Neural cell (in vitro differentiated cells): ENCODE results near the gene BCL2L12.

Experiments used
- CTCF ChIP-seq: fragments of 450-650 bp; IDR thresholded peaks from 2 replicates; pipeline ENCODE4 v1.5.1; 2014; ENCODE audit warnings: antibody characterized with exemption, mild to moderate bottlenecking, moderate library complexity; ENCODE audit not compliant: poor library complexity, severe bottlenecking
- EP300 ChIP-seq: fragments of 450-650 bp; conservative IDR thresholded peaks from 2 replicates; pipeline ENCODE4 v1.6.1; 2014; ENCODE audit warnings: antibody characterized with exemption, mild to moderate bottlenecking, moderate library complexity; ENCODE audit not compliant: poor library complexity, severe bottlenecking
- EZH2 ChIP-seq: fragments of 200-600, 300-800 bp; shearing (Covaris generic), sonication (generic); IDR thresholded peaks from 2 replicates; pipeline ENCODE4 v1.6.1; 2014; ENCODE audit warnings: antibody characterized with exemption, low read length, borderline replicate concordance, mild to moderate bottlenecking; ENCODE audit not compliant: insufficient read depth, poor library complexity, severe bottlenecking
- POLR2AphosphoS5 ChIP-seq: IDR thresholded peaks from 2 replicates; pipeline ENCODE4 v1.6.1; 2012
- TF ChIP-seq, protein P1 (sequence below): IDR thresholded peaks from 2 replicates; pipeline ENCODE4 v1.6.1; 2012; ENCODE audit warnings: borderline replicate concordance

DNA sequence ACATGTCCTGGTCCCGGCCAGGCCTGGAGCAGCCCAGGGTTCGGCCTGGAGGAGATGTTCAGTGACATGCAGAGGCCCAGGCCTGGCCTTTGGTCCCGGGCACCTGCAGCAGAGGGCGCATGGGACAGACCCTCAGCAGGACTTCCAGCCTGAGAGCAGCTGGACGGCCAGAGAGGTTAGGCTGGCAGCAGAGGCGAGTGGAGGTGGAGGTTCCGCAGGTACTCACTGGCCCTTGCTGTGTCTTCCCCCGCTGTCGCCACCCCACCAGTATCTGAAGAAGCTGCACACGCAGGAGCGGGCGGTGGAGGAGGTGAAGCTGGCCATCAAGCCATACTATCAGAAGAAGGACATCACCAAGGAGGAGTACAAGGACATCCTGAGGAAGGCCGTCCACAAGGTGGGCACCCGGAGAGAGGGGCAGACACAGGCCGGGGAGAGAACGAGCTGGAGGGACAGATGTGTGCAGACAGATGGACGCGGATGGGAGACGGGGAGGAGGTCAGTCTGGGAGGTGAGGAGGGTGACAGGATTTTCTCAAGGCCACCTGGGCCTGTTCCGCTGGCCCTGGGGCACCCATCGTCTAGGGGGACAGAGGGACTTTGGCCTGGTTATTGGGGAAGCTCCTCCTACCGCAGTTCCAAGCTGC, 8.1 kb upstream of the BCL2L12 start:
- TF ChIP-seq CTCF: no peak
- TF ChIP-seq EP300: no peak
- no peak for TF ChIP-seq EZH2
- TF ChIP-seq POLR2AphosphoS5: no peak
- TF ChIP-seq, protein P1, sequence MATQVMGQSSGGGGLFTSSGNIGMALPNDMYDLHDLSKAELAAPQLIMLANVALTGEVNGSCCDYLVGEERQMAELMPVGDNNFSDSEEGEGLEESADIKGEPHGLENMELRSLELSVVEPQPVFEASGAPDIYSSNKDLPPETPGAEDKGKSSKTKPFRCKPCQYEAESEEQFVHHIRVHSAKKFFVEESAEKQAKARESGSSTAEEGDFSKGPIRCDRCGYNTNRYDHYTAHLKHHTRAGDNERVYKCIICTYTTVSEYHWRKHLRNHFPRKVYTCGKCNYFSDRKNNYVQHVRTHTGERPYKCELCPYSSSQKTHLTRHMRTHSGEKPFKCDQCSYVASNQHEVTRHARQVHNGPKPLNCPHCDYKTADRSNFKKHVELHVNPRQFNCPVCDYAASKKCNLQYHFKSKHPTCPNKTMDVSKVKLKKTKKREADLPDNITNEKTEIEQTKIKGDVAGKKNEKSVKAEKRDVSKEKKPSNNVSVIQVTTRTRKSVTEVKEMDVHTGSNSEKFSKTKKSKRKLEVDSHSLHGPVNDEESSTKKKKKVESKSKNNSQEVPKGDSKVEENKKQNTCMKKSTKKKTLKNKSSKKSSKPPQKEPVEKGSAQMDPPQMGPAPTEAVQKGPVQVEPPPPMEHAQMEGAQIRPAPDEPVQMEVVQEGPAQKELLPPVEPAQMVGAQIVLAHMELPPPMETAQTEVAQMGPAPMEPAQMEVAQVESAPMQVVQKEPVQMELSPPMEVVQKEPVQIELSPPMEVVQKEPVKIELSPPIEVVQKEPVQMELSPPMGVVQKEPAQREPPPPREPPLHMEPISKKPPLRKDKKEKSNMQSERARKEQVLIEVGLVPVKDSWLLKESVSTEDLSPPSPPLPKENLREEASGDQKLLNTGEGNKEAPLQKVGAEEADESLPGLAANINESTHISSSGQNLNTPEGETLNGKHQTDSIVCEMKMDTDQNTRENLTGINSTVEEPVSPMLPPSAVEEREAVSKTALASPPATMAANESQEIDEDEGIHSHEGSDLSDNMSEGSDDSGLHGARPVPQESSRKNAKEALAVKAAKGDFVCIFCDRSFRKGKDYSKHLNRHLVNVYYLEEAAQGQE: no peak
